ENCODE results near the gene KCNH1. TPM values are rescaled to one million over a fixed set of nuclear protein-coding genes. Genes with fewer than 3 reads are reported as not detected.

The KCNH1 gene
- polyA plus RNA-seq, 1 experiment: 3.5 TPM

DNA sequence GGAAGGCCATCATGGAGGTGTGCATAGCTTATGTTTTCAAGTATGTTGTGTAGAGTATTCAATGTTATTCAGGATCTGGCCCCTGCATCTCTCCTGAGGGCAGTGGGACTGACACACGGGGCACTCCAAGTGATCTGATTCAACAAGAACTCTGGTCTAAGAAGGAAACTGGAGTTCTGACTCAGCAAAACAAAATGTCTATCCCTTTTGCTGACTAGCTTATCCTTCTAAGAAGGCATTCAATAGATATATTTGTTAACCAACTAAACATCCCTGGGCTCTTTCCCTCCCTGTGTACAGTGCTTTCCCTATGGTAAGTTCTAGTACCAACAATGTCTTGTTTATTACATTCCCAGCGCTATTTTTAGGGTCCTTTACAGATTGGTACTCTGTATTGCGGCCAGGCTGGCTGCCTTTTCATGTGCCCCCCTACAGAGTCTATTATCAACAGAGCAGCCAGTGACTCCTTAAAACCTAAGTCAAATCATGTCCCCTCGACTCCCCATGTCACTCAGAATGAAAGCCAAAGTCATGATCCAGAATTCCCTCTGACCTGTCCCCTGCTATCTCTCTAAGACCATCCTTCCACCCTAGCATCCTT is 304.9 kb downstream of the KCNH1 start:
- H3K27me3 ChIP-seq (ENCODE audit: control insufficient read depth, insufficient read depth, low read length): no peaks in the 10 kb centered on the region
- DNase-seq (ENCODE audit: low read depth): no peak
- TF ChIP-seq CTCF (IDR thresholded peaks at IDR 0.05; ENCODE audit: insufficient read depth, low read depth, low read length): no peak
- H3K4me3 ChIP-seq (ENCODE audit: low read depth, low read length): no peak overlapping the region
- H3K36me3 ChIP-seq (ENCODE audit: control insufficient read depth, insufficient read depth, low read length): no peaks in the 10 kb centered on the region
- ChIA-PET CTCF (no interaction called here), POLR2A (no interaction called here)

DNA sequence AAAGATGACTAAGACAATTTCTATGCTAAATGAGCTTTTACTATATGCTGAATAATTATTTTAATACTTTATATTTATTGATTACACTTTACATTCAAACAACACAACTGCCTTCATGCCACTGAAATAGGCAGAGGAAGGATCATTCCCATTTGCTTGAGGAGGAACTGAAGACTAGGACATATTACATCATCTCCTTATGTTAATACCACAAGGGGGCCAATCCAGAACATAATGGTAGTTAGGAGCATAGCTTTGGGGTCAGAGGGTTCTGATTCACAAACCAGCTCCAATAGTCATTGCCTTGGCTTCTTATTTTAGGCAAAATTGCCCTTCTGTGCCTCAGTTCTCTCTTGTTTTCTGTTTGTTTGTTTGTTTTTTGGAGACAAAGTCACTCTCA is 306.5 kb downstream of the KCNH1 start:
- Histone ChIP-seq H3K4me3 (ENCODE audit: low read depth, low read length) (no peak overlapping the region), H3K36me3 (ENCODE audit: control insufficient read depth, insufficient read depth, low read length) (no peaks in the 10 kb centered on the region), H3K27me3 (ENCODE audit: control insufficient read depth, insufficient read depth, low read length) (no peaks in the 10 kb centered on the region)
- TF ChIP-seq CTCF (IDR thresholded peaks at IDR 0.05; ENCODE audit: insufficient read depth, low read depth, low read length): no peak
- DNase-seq (ENCODE audit: low read depth): no peak
- POLR2A ChIA-PET: no interaction called here
- CTCF ChIA-PET: interaction anchor here (1.0 to 1.4 kb wide), 3 partner anchors 11 to 307 kb away, joined by 3 read pairs; partner anchors contain the start of gene KCNH1

DNA sequence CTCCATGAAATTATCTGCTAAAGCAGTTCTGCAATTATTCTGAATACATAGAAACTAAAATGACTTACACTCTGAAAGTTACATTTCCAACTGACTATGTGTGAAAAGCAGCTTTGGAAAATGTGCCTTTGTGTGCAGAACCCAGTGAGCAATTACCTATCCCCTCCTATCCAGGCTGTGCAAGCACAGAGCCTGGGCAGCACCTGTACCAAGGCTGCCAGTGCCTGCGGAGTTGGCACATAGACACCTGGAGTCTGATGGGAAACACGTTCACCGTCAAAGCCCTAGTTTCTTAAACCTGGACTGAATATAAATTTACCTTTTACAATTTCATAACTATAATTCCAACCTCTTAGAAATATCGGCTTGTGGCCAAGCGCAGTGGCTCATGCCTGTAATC is 307.3 kb downstream of the KCNH1 start:
- no peaks in the 10 kb centered on the region for H3K36me3 ChIP-seq (ENCODE audit: control insufficient read depth, insufficient read depth, low read length)
- no peaks in the 10 kb centered on the region for H3K27me3 ChIP-seq (ENCODE audit: control insufficient read depth, insufficient read depth, low read length)
- TF ChIP-seq CTCF (IDR thresholded peaks at IDR 0.05; ENCODE audit: insufficient read depth, low read depth, low read length): no peak
- H3K4me3 ChIP-seq (ENCODE audit: low read depth, low read length): no peak overlapping the region
- ChIA-PET POLR2A (no interaction called here), CTCF (interaction anchor here (1.0 to 1.4 kb wide), 2 partner anchors 10 to 307 kb away, joined by 3 read pairs; partner anchors contain the start of gene KCNH1)
- DNase-seq (ENCODE audit: low read depth): no peak

- ChIA-PET POLR2A (no interaction called here), CTCF (no interaction called here)
- Histone ChIP-seq H3K27me3 (ENCODE audit: control insufficient read depth, insufficient read depth, low read length) (no peaks in the 10 kb centered on the region), H3K36me3 (ENCODE audit: control insufficient read depth, insufficient read depth, low read length) (no peaks in the 10 kb centered on the region), H3K4me3 (ENCODE audit: low read depth, low read length) (no peak overlapping the region)
- no peak for DNase-seq (ENCODE audit: low read depth)
- no peak for TF ChIP-seq CTCF (IDR thresholded peaks at IDR 0.05; ENCODE audit: insufficient read depth, low read depth, low read length)
These were observed 311.0 kb downstream of the KCNH1 start for GRCh38 chr1:210822932-210823331.

DNA sequence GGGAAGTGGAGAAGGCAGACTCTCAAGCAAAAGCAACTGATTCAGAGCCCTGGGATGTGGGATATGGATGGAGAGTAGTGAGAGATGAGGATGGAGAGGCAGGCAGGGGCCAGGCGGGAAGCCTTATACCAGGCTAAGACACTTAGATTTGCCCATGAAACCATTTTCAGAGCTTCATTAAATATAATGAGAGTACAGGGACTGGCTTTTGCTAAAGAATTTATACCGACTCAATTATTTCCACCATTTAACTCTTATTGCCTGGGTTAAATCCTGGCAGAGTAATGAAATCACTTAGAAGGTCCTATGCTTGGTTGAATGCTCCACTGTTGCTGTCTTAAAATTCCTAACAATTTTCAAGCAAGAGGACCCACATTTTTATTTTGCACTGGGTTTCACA is 311.7 kb downstream of the KCNH1 start:
- Histone ChIP-seq H3K4me3 (ENCODE audit: low read depth, low read length) (no peak overlapping the region), H3K36me3 (ENCODE audit: control insufficient read depth, insufficient read depth, low read length) (no peaks in the 10 kb centered on the region), H3K27me3 (ENCODE audit: control insufficient read depth, insufficient read depth, low read length) (no peaks in the 10 kb centered on the region)
- no peak for TF ChIP-seq CTCF (IDR thresholded peaks at IDR 0.05; ENCODE audit: insufficient read depth, low read depth, low read length)
- POLR2A ChIA-PET: no interaction called here
- CTCF ChIA-PET: no interaction called here
- DNase-seq (ENCODE audit: low read depth): no peak

All from BJ (cell line).